Measurements from ENCODE around the gene FAM114A2.

- TF ChIP-seq EZH2phosphoT487 (IDR thresholded peaks at IDR 0.05; ENCODE audit: borderline replicate concordance, low read length) (no peak), CTCF (conservative IDR thresholded peaks at IDR 0.05; ENCODE audit: low read depth, low read length) (no peak), EZH2 (IDR thresholded peaks at IDR 0.05; ENCODE audit: low read length, unreplicated experiment) (no peak)
Observed at GRCh38 chr5:154060606-154061005, 21.9 kb upstream of the FAM114A2 start.

Data from PC-3 (cell line).